ENCODE measurements around the gene UXS1.

Gene UXS1

DNA sequence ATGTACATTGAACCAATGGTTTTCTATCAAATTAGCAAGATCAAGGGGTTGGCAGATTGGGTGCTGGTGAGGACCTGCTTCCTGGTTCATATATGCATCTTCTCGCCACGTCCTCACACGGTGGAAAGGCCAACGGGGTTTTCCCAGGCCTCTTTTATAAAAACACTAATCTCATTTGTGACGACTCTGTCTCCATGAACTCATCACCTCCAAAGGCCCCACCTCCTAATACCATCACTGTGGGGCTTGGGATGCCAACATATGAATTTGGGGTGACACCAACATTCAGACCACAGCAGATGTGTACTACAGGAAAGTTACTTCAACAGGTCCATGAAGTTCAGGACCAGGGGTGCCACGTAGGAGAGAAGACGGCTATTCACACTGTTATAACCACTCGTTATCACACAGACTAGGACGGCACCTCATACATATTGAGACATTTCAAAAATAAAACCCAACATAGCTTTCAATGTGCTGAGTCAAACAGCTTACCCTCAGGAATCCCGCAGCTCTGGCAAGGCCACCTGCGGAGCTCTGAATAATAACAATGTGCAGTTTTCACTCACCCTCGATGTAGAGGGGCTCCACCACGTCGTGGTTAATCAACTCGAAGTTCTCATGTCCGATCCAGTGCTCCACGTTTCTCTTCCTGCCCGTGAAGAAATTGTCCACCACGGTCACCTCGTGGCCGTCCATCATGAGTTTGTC lies 49.3 kb downstream of the UXS1 start:
- no peak for TF ChIP-seq CTCF (IDR thresholded peaks at IDR 0.05)
- H3K27me3 Mint-ChIP-seq (ENCODE audit: low read depth, poor library complexity), result peaks cover under 1% of the 10 kb centered on the region
- peaks cover 74% of the 10 kb centered on the region for H3K36me3 Mint-ChIP-seq (ENCODE audit: low read depth)
- DNase-seq, result no peak
- peak overlapping the region; percentile 91 for H3K27ac Mint-ChIP-seq
- H3K9me3 Mint-ChIP-seq, result no peaks in the 10 kb centered on the region
- peaks cover 40% of the 10 kb centered on the region for H3K4me1 Mint-ChIP-seq
- no peak overlapping the region for H3K4me3 Mint-ChIP-seq

GRCh38 chr2:106143495-106144215 lies 50.4 kb downstream of the UXS1 start:
- Mint-ChIP-seq H3K4me3 (no peak overlapping the region), H3K36me3 (ENCODE audit: low read depth) (peaks cover 75% of the 10 kb centered on the region), H3K27me3 (ENCODE audit: low read depth, poor library complexity) (no peaks in the 10 kb centered on the region), H3K9me3 (no peaks in the 10 kb centered on the region), H3K4me1 (peaks cover 51% of the 10 kb centered on the region), H3K27ac (peak overlapping the region; percentile 65)
- no peak for DNase-seq
- no peak for TF ChIP-seq CTCF (IDR thresholded peaks at IDR 0.05)

GRCh38 chr2:106142683-106143082 lies 51.4 kb downstream of the UXS1 start:
- Mint-ChIP-seq H3K9me3 (peaks cover 8% of the 10 kb centered on the region), H3K27ac (no peak overlapping the region), H3K27me3 (ENCODE audit: low read depth, poor library complexity) (no peaks in the 10 kb centered on the region), H3K4me1 (peaks cover 51% of the 10 kb centered on the region), H3K36me3 (ENCODE audit: low read depth) (peaks cover 84% of the 10 kb centered on the region), H3K4me3 (no peak overlapping the region)
- no peak for DNase-seq
- no peak for TF ChIP-seq CTCF (IDR thresholded peaks at IDR 0.05)

DNA sequence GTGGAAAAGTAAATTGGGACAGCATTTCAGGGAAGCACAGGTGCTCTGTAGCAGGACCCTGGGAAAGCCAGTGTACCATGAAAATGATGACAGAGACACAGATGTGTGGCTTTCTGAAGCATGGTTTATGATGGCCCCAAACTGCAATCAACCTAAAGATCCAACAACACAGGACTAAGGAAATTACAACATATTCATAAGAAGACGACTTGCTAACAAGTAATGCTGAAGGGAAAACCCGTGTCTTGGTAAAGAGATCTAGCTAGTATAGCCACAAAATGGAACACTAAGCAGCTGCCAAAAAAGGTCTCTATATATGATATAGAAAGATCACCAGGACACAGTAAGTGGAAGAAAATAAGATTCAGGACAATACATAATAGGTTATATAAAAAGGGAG lies 53.2 kb downstream of the UXS1 start:
- H3K4me3 Mint-ChIP-seq, result no peak overlapping the region

DNA sequence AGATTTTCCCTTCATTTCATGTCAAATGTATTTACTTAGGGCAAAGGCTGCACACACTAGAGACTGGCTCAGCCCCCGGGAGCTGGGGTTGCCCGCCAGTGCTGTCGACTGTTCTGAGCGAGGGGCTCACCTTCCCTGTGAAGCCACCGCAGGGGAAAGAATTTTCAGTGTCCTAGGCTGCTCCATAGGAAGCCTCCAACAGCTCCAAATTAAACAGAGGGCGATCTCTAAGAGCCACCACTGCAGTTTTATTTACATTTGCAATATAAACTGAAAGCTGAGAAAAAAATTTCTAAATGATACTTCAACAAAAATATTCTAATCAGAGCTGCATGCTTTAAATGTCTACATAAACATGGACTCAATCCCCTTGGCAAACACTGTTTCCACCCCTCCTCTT lies 54.0 kb downstream of the UXS1 start:
- peaks cover 42% of the 10 kb centered on the region for H3K4me1 Mint-ChIP-seq
- H3K4me3 Mint-ChIP-seq, result no peak overlapping the region
- H3K9me3 Mint-ChIP-seq, result peaks cover 8% of the 10 kb centered on the region
- no peak for TF ChIP-seq CTCF (IDR thresholded peaks at IDR 0.05)
- no peaks in the 10 kb centered on the region for H3K27me3 Mint-ChIP-seq (ENCODE audit: low read depth, poor library complexity)
- DNase-seq, result no peak
- peak overlapping the region; percentile 52 for H3K27ac Mint-ChIP-seq
- H3K36me3 Mint-ChIP-seq (ENCODE audit: low read depth), result peaks cover 73% of the 10 kb centered on the region

More for the DNA sequence above, 53.2 kb downstream of the UXS1 start:
- Mint-ChIP-seq H3K9me3 (peaks cover 8% of the 10 kb centered on the region), H3K27me3 (ENCODE audit: low read depth, poor library complexity) (no peaks in the 10 kb centered on the region), H3K36me3 (ENCODE audit: low read depth) (peaks cover 79% of the 10 kb centered on the region), H3K4me1 (peaks cover 42% of the 10 kb centered on the region), H3K27ac (peak overlapping the region; percentile 11)
- DNase-seq, result no peak
- no peak for TF ChIP-seq CTCF (IDR thresholded peaks at IDR 0.05)
